Vagina (tissue), 2 donors: ENCODE data around the gene VPS35L. TPM values are rescaled to one million over a fixed set of nuclear protein-coding genes. Genes with fewer than 3 reads are reported as not detected.

Experiments
- DNase-seq, 2 donors: peaks; one replicate each; pipeline ENCODE4 v3.0.0-alpha.2; 2017; ENCODE audit errors: extremely low spot score in 2 of 2
- H3K27ac ChIP-seq: fragments of 200-600 bp; sonication (generic); one replicate; pipeline ENCODE4 v1.5.1; 2019
- H3K27me3 ChIP-seq: fragments of 200-600 bp; sonication (generic); one replicate; pipeline ENCODE4 v1.5.1; 2019
- H3K36me3 ChIP-seq, 2 donors: fragments of 200-600 bp; sonication (generic); one replicate each; pipeline ENCODE4 v1.5.1; 2017 to 2019
- H3K4me1 ChIP-seq: fragments of 200-600 bp; sonication (generic); one replicate; pipeline ENCODE4 v1.5.1; 2019
- H3K4me3 ChIP-seq, 2 donors: fragments of 200-600 bp; sonication (generic); 1 replicate in 1 of 2; 2 replicates in 1 of 2; pipeline ENCODE4 v1.5.1; 2016 to 2019
- H3K9me3 ChIP-seq: fragments of 200-600 bp; sonication (generic); one replicate; pipeline ENCODE4 v1.5.1; 2019
- POLR2A ChIP-seq, 2 donors: fragments of 450-650 bp; IDR thresholded peaks; one replicate each; pipeline ENCODE4 v1.6.1; 2017; ENCODE audit warnings: antibody characterized with exemption in 2 of 2, mild to moderate bottlenecking in 2 of 2, moderate library complexity in 2 of 2
- POLR2AphosphoS5 ChIP-seq, 2 donors: sonication (generic); formaldehyde crosslinking; IDR thresholded peaks; one replicate each; pipeline ENCODE4 v1.9.0; 2017; ENCODE audit warnings: antibody characterized with exemption in 2 of 2, mild to moderate bottlenecking in 2 of 2, low read depth in 1 of 2; ENCODE audit not compliant: insufficient read depth in 1 of 2
- intact Hi-C: fragments of 100-400 bp; cut with DNase I; formaldehyde crosslinking; loops from one replicate; pipeline ENCODE4 v1.15.1; 2023
- total RNA-seq: library from RNA; depleted of rRNA; stranded (reverse); fragments of >200 nt; gene quantifications from one replicate; pipeline ENCODE4 v1.2.3, GENCODE V29; 2016
- TF ChIP-seq, protein P1 (sequence below), 3 experiments: fragments of 450-650 bp in 2 of 3; fragments of 200-600 bp in 1 of 3; sonication (generic) in 1 of 3; IDR thresholded peaks; one replicate each; pipeline ENCODE4 v1.5.1; 2017 to 2019; ENCODE audit warnings: antibody characterized with exemption in 3 of 3, mild to moderate bottlenecking in 2 of 3, moderate library complexity in 2 of 3

The VPS35L gene
- total RNA-seq, 1 donor from 2014 or later: 39.8 TPM

DNA sequence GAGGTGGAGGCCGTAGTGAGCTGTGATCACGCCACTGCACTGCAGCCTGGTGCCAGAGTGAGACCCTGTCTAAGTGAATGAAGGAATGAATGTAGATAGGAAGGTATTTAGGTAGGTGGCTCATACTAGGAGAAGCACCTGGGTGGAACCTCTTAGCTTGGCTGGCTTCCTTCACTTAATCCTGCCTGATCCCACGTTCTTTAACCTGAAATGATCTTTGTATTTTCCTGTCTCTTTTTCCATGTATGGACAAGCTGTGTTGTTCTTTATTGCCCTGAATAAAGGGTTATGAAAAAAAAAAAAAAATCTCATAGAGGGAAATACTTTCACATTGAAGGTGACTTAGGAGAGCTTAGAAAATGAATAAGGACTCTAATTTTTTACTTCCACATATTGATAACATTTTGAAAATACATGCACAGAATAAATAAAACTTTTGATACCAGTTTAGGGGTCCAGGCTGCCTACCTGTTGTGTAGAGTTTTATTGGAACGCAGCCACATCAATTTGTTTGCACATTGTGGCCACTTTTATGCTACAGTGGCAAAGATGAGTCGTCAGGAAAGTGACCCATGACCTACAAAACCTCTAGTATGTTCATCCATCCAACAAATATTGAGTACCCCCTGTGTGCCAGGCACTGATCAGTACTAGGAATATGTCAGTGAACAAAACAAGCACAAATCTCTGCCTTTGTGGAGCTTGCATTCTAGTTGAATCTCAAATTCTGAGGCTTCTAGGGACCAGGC, 44.6 kb downstream of the VPS35L start:
- Histone ChIP-seq H3K4me3 (no peak overlapping the region), H3K27me3 (no peaks in the 10 kb centered on the region), H3K9me3 (no peaks in the 10 kb centered on the region), H3K4me1 (peaks cover 21% of the 10 kb centered on the region), H3K36me3 (peaks cover 0 to 11% of the 10 kb centered on the region in 2 donors), H3K27ac (no peak overlapping the region)
- intact Hi-C loops: loop anchor here (2.0 kb wide), 1 partner anchor 287 kb away; no protein-coding TSS in a partner anchor
- no peak for TF ChIP-seq POLR2A (IDR thresholded peaks at IDR 0.05)
- TF ChIP-seq, protein P1, sequence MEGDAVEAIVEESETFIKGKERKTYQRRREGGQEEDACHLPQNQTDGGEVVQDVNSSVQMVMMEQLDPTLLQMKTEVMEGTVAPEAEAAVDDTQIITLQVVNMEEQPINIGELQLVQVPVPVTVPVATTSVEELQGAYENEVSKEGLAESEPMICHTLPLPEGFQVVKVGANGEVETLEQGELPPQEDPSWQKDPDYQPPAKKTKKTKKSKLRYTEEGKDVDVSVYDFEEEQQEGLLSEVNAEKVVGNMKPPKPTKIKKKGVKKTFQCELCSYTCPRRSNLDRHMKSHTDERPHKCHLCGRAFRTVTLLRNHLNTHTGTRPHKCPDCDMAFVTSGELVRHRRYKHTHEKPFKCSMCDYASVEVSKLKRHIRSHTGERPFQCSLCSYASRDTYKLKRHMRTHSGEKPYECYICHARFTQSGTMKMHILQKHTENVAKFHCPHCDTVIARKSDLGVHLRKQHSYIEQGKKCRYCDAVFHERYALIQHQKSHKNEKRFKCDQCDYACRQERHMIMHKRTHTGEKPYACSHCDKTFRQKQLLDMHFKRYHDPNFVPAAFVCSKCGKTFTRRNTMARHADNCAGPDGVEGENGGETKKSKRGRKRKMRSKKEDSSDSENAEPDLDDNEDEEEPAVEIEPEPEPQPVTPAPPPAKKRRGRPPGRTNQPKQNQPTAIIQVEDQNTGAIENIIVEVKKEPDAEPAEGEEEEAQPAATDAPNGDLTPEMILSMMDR (IDR thresholded peaks at IDR 0.05): no peak
- no peak for DNase-seq

GRCh38 chr16:19601083-19601976, 45.8 kb downstream of the VPS35L start:
- no peaks in the 10 kb centered on the region for H3K9me3 ChIP-seq
- TF ChIP-seq POLR2A (IDR thresholded peaks at IDR 0.05): no peak
- TF ChIP-seq, protein P1 (IDR thresholded peaks at IDR 0.05): peak; percentile 28 to 57 (median 37)
- TF ChIP-seq POLR2AphosphoS5 (IDR thresholded peaks at IDR 0.05; ENCODE audit: insufficient read depth in 1 of 2, low read depth in 1 of 2): no peak
- peaks cover 0 to 11% of the 10 kb centered on the region in 2 donors for H3K36me3 ChIP-seq
- H3K27me3 ChIP-seq: no peaks in the 10 kb centered on the region
- peaks cover 13% of the 10 kb centered on the region for H3K4me1 ChIP-seq
- DNase-seq: no peak
- intact Hi-C loops: loop anchor here (2.0 kb wide), 1 partner anchor 285 kb away; no protein-coding TSS in a partner anchor
- H3K4me3 ChIP-seq: no peak overlapping the region
- H3K27ac ChIP-seq: peak overlapping the region; percentile 12

DNA sequence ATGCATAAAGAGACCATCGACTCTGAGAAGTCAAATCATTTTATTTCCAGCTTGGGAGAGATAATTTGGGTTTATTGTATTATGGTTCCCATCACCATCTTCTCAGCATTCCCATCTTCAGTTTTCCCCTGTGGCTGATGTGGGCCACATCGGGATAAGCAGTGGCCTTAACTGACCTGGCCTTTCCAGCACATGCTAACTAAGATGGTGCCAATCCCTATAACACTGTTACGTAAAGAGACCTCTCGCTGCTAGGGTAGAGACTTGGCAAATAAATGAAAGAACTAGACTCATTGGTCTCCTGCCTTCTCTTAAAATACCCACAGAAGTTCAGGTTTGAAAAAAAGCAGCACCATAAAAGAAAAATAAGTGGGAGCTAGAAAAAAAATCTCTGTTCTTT, 49.4 kb downstream of the VPS35L start:
- no peak for DNase-seq
- Histone ChIP-seq H3K4me3 (no peak overlapping the region), H3K9me3 (no peaks in the 10 kb centered on the region), H3K27me3 (no peaks in the 10 kb centered on the region), H3K4me1 (peaks cover 13% of the 10 kb centered on the region), H3K27ac (no peak overlapping the region), H3K36me3 (peaks cover 0 to 20% of the 10 kb centered on the region in 2 donors)
- intact Hi-C loops: no loop called here
- TF ChIP-seq POLR2A (IDR thresholded peaks at IDR 0.05) (no peak), POLR2AphosphoS5 (IDR thresholded peaks at IDR 0.05; ENCODE audit: insufficient read depth in 1 of 2, low read depth in 1 of 2) (no peak)
- TF ChIP-seq, protein P1 (IDR thresholded peaks at IDR 0.05): no peak

DNA sequence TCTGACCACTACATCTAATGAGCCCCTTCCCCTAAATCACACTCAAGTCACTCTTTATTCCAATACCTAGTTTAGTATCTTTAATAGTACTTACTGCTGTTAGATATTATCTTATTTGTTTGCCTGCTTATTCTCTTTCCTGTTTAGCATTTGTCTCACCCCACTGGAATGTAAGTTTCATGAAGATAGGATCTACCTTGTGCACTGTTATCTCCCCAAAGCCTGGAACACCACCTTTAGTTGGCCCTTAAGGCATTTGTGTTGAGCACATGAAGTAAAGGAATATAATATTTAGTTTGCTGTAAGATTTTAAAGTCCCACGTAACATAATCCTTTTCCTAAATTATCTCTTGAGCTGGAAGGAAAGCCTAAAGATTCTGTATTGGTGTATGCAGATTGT, 50.2 kb downstream of the VPS35L start:
- no peaks in the 10 kb centered on the region for H3K9me3 ChIP-seq
- H3K36me3 ChIP-seq: peaks cover 0 to 25% of the 10 kb centered on the region in 2 donors
- TF ChIP-seq POLR2A (IDR thresholded peaks at IDR 0.05) (no peak), POLR2AphosphoS5 (IDR thresholded peaks at IDR 0.05; ENCODE audit: insufficient read depth in 1 of 2, low read depth in 1 of 2) (no peak)
- TF ChIP-seq, protein P1 (IDR thresholded peaks at IDR 0.05): no peak
- intact Hi-C loops: no loop called here
- H3K27ac ChIP-seq: no peak overlapping the region
- H3K27me3 ChIP-seq: no peaks in the 10 kb centered on the region
- H3K4me1 ChIP-seq: peaks cover 7% of the 10 kb centered on the region
- H3K4me3 ChIP-seq: no peak overlapping the region
- no peak for DNase-seq
